T-helper 1 cell treated with Interleukin-12 subunit alpha and Interleukin-12 subunit beta and Interleukin-4 antibody, amounts not matched to agents 30 μg/mL and 1 μg/mL, for 36 hours (primary cell): ENCODE measurements around the gene WNT11.

Source experiments
- H3K27ac Mint-ChIP-seq: one replicate; pipeline ENCODE4 v1.8.0; 2021; ENCODE audit warnings: mild to moderate bottlenecking, mixed read lengths
- H3K27me3 Mint-ChIP-seq: one replicate; pipeline ENCODE4 v1.8.0; 2021; ENCODE audit warnings: low read depth, mixed read lengths
- H3K36me3 Mint-ChIP-seq: one replicate; pipeline ENCODE4 v1.8.0; 2021; ENCODE audit warnings: low read depth, mixed read lengths
- H3K4me1 Mint-ChIP-seq: one replicate; pipeline ENCODE4 v1.8.0; 2021; ENCODE audit warnings: low read depth, mixed read lengths
- H3K4me3 Mint-ChIP-seq: one replicate; pipeline ENCODE4 v1.8.0; 2021; ENCODE audit warnings: mild to moderate bottlenecking, moderate library complexity, mixed read lengths
- H3K9me3 Mint-ChIP-seq: one replicate; pipeline ENCODE4 v1.8.0; 2021; ENCODE audit warnings: mixed read lengths

The WNT11 gene

GRCh38 chr11:76157891-76158290 is 48.4 kb downstream of the WNT11 start:
- H3K9me3 Mint-ChIP-seq = no peaks in the 10 kb centered on the region
- no peak overlapping the region for H3K4me3 Mint-ChIP-seq
- H3K27me3 Mint-ChIP-seq = peaks cover 17% of the 10 kb centered on the region
- H3K36me3 Mint-ChIP-seq = no peaks in the 10 kb centered on the region
- H3K27ac Mint-ChIP-seq = no peak overlapping the region
- peaks cover 8% of the 10 kb centered on the region for H3K4me1 Mint-ChIP-seq

GRCh38 chr11:76156971-76157427 is 49.3 kb downstream of the WNT11 start:
- Mint-ChIP-seq H3K27me3 (peaks cover 22% of the 10 kb centered on the region), H3K4me1 (peaks cover 17% of the 10 kb centered on the region), H3K4me3 (no peak overlapping the region)

GRCh38 chr11:76155500-76156227 is 50.6 kb downstream of the WNT11 start:
- H3K27ac Mint-ChIP-seq = no peak overlapping the region

More at GRCh38 chr11:76156971-76157427, 49.3 kb downstream of the WNT11 start:
- H3K9me3 Mint-ChIP-seq = no peaks in the 10 kb centered on the region
- no peaks in the 10 kb centered on the region for H3K36me3 Mint-ChIP-seq
- no peak overlapping the region for H3K27ac Mint-ChIP-seq

GRCh38 chr11:76153571-76153923 is 52.8 kb downstream of the WNT11 start:
- Mint-ChIP-seq H3K36me3 (no peaks in the 10 kb centered on the region), H3K9me3 (no peaks in the 10 kb centered on the region), H3K4me3 (peak overlapping the region; percentile 64), H3K27ac (no peak overlapping the region), H3K4me1 (peaks cover 19% of the 10 kb centered on the region), H3K27me3 (peaks cover 24% of the 10 kb centered on the region)

More at GRCh38 chr11:76155500-76156227, 50.6 kb downstream of the WNT11 start:
- Mint-ChIP-seq H3K9me3 (no peaks in the 10 kb centered on the region), H3K4me3 (no peak overlapping the region), H3K36me3 (no peaks in the 10 kb centered on the region), H3K4me1 (peaks cover 19% of the 10 kb centered on the region), H3K27me3 (peaks cover 24% of the 10 kb centered on the region)

- no peaks in the 10 kb centered on the region for H3K36me3 Mint-ChIP-seq
- no peaks in the 10 kb centered on the region for H3K9me3 Mint-ChIP-seq
- peak overlapping the region; percentile 64 for H3K4me3 Mint-ChIP-seq
- H3K4me1 Mint-ChIP-seq = peaks cover 19% of the 10 kb centered on the region
- H3K27me3 Mint-ChIP-seq = peaks cover 24% of the 10 kb centered on the region
- peak overlapping the region; percentile 50 for H3K27ac Mint-ChIP-seq
Observed at GRCh38 chr11:76152741-76153570, 53.3 kb downstream of the WNT11 start.

- H3K36me3 Mint-ChIP-seq = no peaks in the 10 kb centered on the region
- H3K4me1 Mint-ChIP-seq = peaks cover 19% of the 10 kb centered on the region
- H3K27ac Mint-ChIP-seq = no peak overlapping the region
Observed at GRCh38 chr11:76152086-76152681, 54.1 kb downstream of the WNT11 start.

GRCh38 chr11:76151556-76152085 is 54.7 kb downstream of the WNT11 start:
- peaks cover 19% of the 10 kb centered on the region for H3K4me1 Mint-ChIP-seq
- no peaks in the 10 kb centered on the region for H3K36me3 Mint-ChIP-seq
- H3K27ac Mint-ChIP-seq = no peak overlapping the region
- H3K4me3 Mint-ChIP-seq = peak overlapping the region; percentile 64
- H3K27me3 Mint-ChIP-seq = peaks cover 23% of the 10 kb centered on the region
- H3K9me3 Mint-ChIP-seq = no peaks in the 10 kb centered on the region

More at GRCh38 chr11:76152086-76152681, 54.1 kb downstream of the WNT11 start:
- peaks cover 24% of the 10 kb centered on the region for H3K27me3 Mint-ChIP-seq
- H3K9me3 Mint-ChIP-seq = no peaks in the 10 kb centered on the region
- H3K4me3 Mint-ChIP-seq = peak overlapping the region; percentile 64

GRCh38 chr11:76150141-76150540 is 56.2 kb downstream of the WNT11 start:
- H3K36me3 Mint-ChIP-seq = no peaks in the 10 kb centered on the region
- H3K4me1 Mint-ChIP-seq = peaks cover 19% of the 10 kb centered on the region
- peaks cover 17% of the 10 kb centered on the region for H3K27me3 Mint-ChIP-seq
- H3K9me3 Mint-ChIP-seq = no peaks in the 10 kb centered on the region
- H3K4me3 Mint-ChIP-seq = no peak overlapping the region
- H3K27ac Mint-ChIP-seq = no peak overlapping the region

GRCh38 chr11:76149713-76150112 is 56.6 kb downstream of the WNT11 start:
- Mint-ChIP-seq H3K36me3 (no peaks in the 10 kb centered on the region), H3K4me3 (no peak overlapping the region), H3K27me3 (peaks cover 14% of the 10 kb centered on the region), H3K9me3 (no peaks in the 10 kb centered on the region), H3K27ac (no peak overlapping the region), H3K4me1 (peaks cover 19% of the 10 kb centered on the region)

GRCh38 chr11:76148941-76149613 is 57.2 kb downstream of the WNT11 start:
- peaks cover 19% of the 10 kb centered on the region for H3K4me1 Mint-ChIP-seq
- no peaks in the 10 kb centered on the region for H3K36me3 Mint-ChIP-seq
- no peak overlapping the region for H3K27ac Mint-ChIP-seq
- no peak overlapping the region for H3K4me3 Mint-ChIP-seq
- H3K9me3 Mint-ChIP-seq = no peaks in the 10 kb centered on the region
- H3K27me3 Mint-ChIP-seq = peaks cover 14% of the 10 kb centered on the region

GRCh38 chr11:76148231-76148630 is 58.1 kb downstream of the WNT11 start:
- no peaks in the 10 kb centered on the region for H3K36me3 Mint-ChIP-seq
- peaks cover 10% of the 10 kb centered on the region for H3K27me3 Mint-ChIP-seq
- peaks cover 14% of the 10 kb centered on the region for H3K4me1 Mint-ChIP-seq
- no peak overlapping the region for H3K27ac Mint-ChIP-seq
- H3K4me3 Mint-ChIP-seq = no peak overlapping the region
- H3K9me3 Mint-ChIP-seq = no peaks in the 10 kb centered on the region

- H3K4me3 Mint-ChIP-seq = no peak overlapping the region
- no peak overlapping the region for H3K27ac Mint-ChIP-seq
- no peaks in the 10 kb centered on the region for H3K36me3 Mint-ChIP-seq
- peaks cover 4% of the 10 kb centered on the region for H3K27me3 Mint-ChIP-seq
- no peaks in the 10 kb centered on the region for H3K9me3 Mint-ChIP-seq
- H3K4me1 Mint-ChIP-seq = peaks cover 4% of the 10 kb centered on the region
Observed at GRCh38 chr11:76147106-76147740, 59.1 kb downstream of the WNT11 start.

GRCh38 chr11:76143274-76143673 is 63.0 kb downstream of the WNT11 start:
- Mint-ChIP-seq H3K4me3 (no peak overlapping the region), H3K27me3 (no peaks in the 10 kb centered on the region), H3K36me3 (no peaks in the 10 kb centered on the region), H3K27ac (no peak overlapping the region), H3K9me3 (no peaks in the 10 kb centered on the region), H3K4me1 (no peaks in the 10 kb centered on the region)
